K562 (cell line): ENCODE measurements around the gene BRICD5. TPM values are rescaled to one million over a fixed set of nuclear protein-coding genes. Genes with fewer than 3 reads are reported as not detected.

Source experiments
- ATAC-seq: fragments of 200-7000 bp; cut with Tn5 transposase; 3 replicates; pipeline ENCODE4 v1.9.1; 2020; ENCODE audit warnings: moderate library complexity
- BruUV-seq: library from RNA; stranded (reverse); fragments of 400-500 nt; replicated peaks from 2 replicates; lab custom pipeline; 2021; lab: Mats Ljungman, UMichigan
- CTCF ChIA-PET: fragments of 300-600 bp; formaldehyde crosslinking; extraction: SDS; loops from one replicate; lab custom pipeline; 2021; ENCODE audit warnings: low intra/inter-chr PET ratio; lab: Yijun Ruan, JAX
- POLR2A ChIA-PET: fragments of 300-600, 350-650 bp; sonication (Branson Sonifier 250); formaldehyde crosslinking; extraction: SDS; loops from one replicate; lab custom pipeline; 2021; ENCODE audit warnings: antibody characterized with exemption, inconsistent platforms; lab: Yijun Ruan, JAX
- DNase-seq, 4 experiments: peaks; one replicate each; pipeline versions ENCODE4 v3.0.0 to v3.0.0-alpha.2; 2011 to 2018; ENCODE audit warnings: low spot score in 3 of 4, mixed read lengths in 3 of 4; ENCODE audit errors: extremely low read depth in 1 of 4
- FAIRE-seq: peaks from 2 replicates; lab custom pipeline; 2011; peaks lifted over from hg19 to GRCh38; lab: Jason Lieb, UNC
- H2AFZ ChIP-seq: 2 replicates; pipeline ENCODE4 v1.6.0; 2011; ENCODE audit warnings: low read depth, low read length, control low read depth, inconsistent platforms
- H3K27ac ChIP-seq: fragments of 200-600 bp; 3 replicates; pipeline ENCODE4 v1.8.0; 2011; ENCODE audit warnings: low read depth, mild to moderate bottlenecking, control low read depth, inconsistent platforms, low read length, moderate library complexity, mixed read lengths; ENCODE audit errors: extremely low read depth
- H3K27me3 ChIP-seq, 2 experiments: fragments of 300-600 bp in 1 of 2; 2 replicates in 1 of 2; 3 replicates in 1 of 2; pipeline versions ENCODE4 v1.6.0 to v1.8.0; 2011; ENCODE audit warnings: inconsistent platforms in 2 of 2, low read length in 2 of 2, mild to moderate bottlenecking in 1 of 2, mixed read lengths in 1 of 2, moderate library complexity in 1 of 2; ENCODE audit not compliant: control insufficient read depth in 2 of 2, insufficient read depth in 2 of 2
- H3K36me3 ChIP-seq: fragments of 300-600 bp; 3 replicates; pipeline ENCODE4 v1.8.0; 2011; ENCODE audit warnings: mild to moderate bottlenecking, low read length, inconsistent platforms; ENCODE audit not compliant: control insufficient read depth, insufficient read depth
- H3K4me1 ChIP-seq, 2 experiments: fragments of 200-600 bp in 1 of 2; replicated peaks in 1 of 2; 2 replicates in 1 of 2; 3 replicates in 1 of 2; pipeline versions ENCODE4 v1.5.1 to v1.8.0; 2011; ENCODE audit warnings: inconsistent platforms in 2 of 2, low read length in 2 of 2, mild to moderate bottlenecking in 1 of 2, mixed read lengths in 1 of 2, moderate library complexity in 1 of 2; ENCODE audit not compliant: control insufficient read depth in 2 of 2, insufficient read depth in 2 of 2
- H3K4me2 ChIP-seq: 2 replicates; pipeline ENCODE4 v1.6.1; 2011; ENCODE audit warnings: low read length, control low read depth, inconsistent platforms, mixed read lengths; ENCODE audit not compliant: insufficient read depth
- H3K4me3 ChIP-seq: fragments of 200-600 bp; sonication (generic), shearing (Covaris generic); 2 replicates; pipeline ENCODE4 v1.5.1; 2016; ENCODE audit warnings: control low read depth, inconsistent platforms
- H3K79me2 ChIP-seq: fragments of 200-600 bp; 3 replicates; pipeline ENCODE4 v1.8.0; 2011; ENCODE audit warnings: low read length, inconsistent platforms; ENCODE audit not compliant: control insufficient read depth, insufficient read depth
- H3K9ac ChIP-seq, 2 experiments: 2 replicates each; pipeline versions ENCODE4 v1.6.0 to v1.6.1; 2011; ENCODE audit warnings: low read depth in 2 of 2, low read length in 2 of 2, control low read depth in 1 of 2, inconsistent platforms in 1 of 2, mild to moderate bottlenecking in 1 of 2, mixed read lengths in 1 of 2; ENCODE audit not compliant: insufficient read depth in 1 of 2
- H3K9me1 ChIP-seq: one replicate; pipeline ENCODE4 v1.6.0; 2011; ENCODE audit warnings: inconsistent platforms, mild to moderate bottlenecking, low read length, moderate library complexity; ENCODE audit not compliant: control insufficient read depth, insufficient read depth
- H3K9me3 ChIP-seq: replicated peaks from 2 replicates; pipeline ENCODE4 v1.5.1; 2011; ENCODE audit warnings: low read depth, low read length, inconsistent platforms; ENCODE audit not compliant: control insufficient read depth, insufficient read depth
- H4K20me1 ChIP-seq: replicated peaks from 2 replicates; pipeline ENCODE4 v1.6.1; 2011; ENCODE audit warnings: low read length, inconsistent platforms, mixed read lengths; ENCODE audit not compliant: control insufficient read depth, insufficient read depth
- KAT7 ChIP-seq: sonication (generic); formaldehyde crosslinking; IDR thresholded peaks from 2 replicates; pipeline ENCODE4 v1.8.0; 2022; ENCODE audit warnings: missing genetic modification reagents, mild to moderate bottlenecking, borderline replicate concordance
- NBN ChIP-seq: fragments of 450-650 bp; IDR thresholded peaks from 2 replicates; pipeline ENCODE4 v1.6.1; 2016; ENCODE audit warnings: low read depth, mild to moderate bottlenecking
- NR2C1 ChIP-seq, 2 experiments: fragments of 450-650 bp; IDR thresholded peaks; 2 replicates each; pipeline ENCODE4 v1.6.1; 2017; ENCODE audit warnings: mild to moderate bottlenecking in 2 of 2, antibody characterized with exemption in 1 of 2, inconsistent platforms in 1 of 2, missing compliant biosample characterization in 1 of 2, missing genetic modification characterization in 1 of 2
- POLR2G ChIP-seq: fragments of 200-400 bp; formaldehyde crosslinking; IDR thresholded peaks from 2 replicates; pipeline ENCODE4 v1.6.1; 2017; ENCODE audit warnings: low read depth, mild to moderate bottlenecking, antibody characterized with exemption, low read length, moderate library complexity
- RBFOX2 ChIP-seq: fragments of 200-400 bp; formaldehyde crosslinking; IDR thresholded peaks from 2 replicates; pipeline ENCODE4 v1.6.1; 2017; ENCODE audit warnings: low read depth, mild to moderate bottlenecking, low read length, moderate library complexity
- TCFL5 ChIP-seq: fragments of 250-450 bp; sonication (Bioruptor Pico); conservative IDR thresholded peaks from 2 replicates; pipeline ENCODE4 v1.6.1; 2021; ENCODE audit warnings: mild to moderate bottlenecking, moderate library complexity, matching md5 sums
- ZNF586 ChIP-seq: fragments of 450-650 bp; formaldehyde crosslinking; conservative IDR thresholded peaks from 2 replicates; pipeline ENCODE4 v1.4.0; 2020; ENCODE audit warnings: mild to moderate bottlenecking, moderate library complexity
- WGBS: fragments of 100-300 bp; shearing (Covaris generic); methylation state at CpG from one replicate; pipeline ENCODE4 v1.1.6; 2016; ENCODE audit warnings: low coverage, mixed read lengths; ENCODE audit not compliant: insufficient coverage; ENCODE audit errors: missing lambda C conversion rate; 5-methylcytosine and 5-hydroxymethylcytosine counted together
- in situ Hi-C: fragments of 300-500 bp; cut with MboI; formaldehyde crosslinking; loops from 4 replicates; pipeline ENCODE4 v1.15.0; 2018; ENCODE audit warnings: inconsistent platforms, mixed read lengths
- intact Hi-C: fragments of 100-400 bp; cut with micrococcal nuclease; formaldehyde crosslinking; loops from 2 replicates; pipeline ENCODE4 v1.14.2; 2022
- polyA plus RNA-seq, 8 experiments: library from polyadenylated mRNA; depleted of rRNA in 4 of 8; stranded (reverse) in 5 of 8; unstranded in 3 of 8; fragments of >200 nt; fragmentation: Nextera tagmentation in 2 of 8; fragmentation: Illumina TruSeq in 1 of 8; extraction: Ambion mirVana in 2 of 8; extraction: Trizol in 1 of 8; gene quantifications; 2 replicates each; pipeline versions ENCODE4 v1.2.1 to v1.2.3, GENCODE V29; 2011 to 2014; ENCODE audit warnings: inconsistent platforms in 1 of 8, missing spikeins in 1 of 8
- total RNA-seq, 7 experiments: library from RNA; depleted of rRNA in 6 of 7; stranded (reverse); fragments of >200 nt in 6 of 7; fragmentation: Illumina TruSeq in 2 of 7; extraction: Trizol in 2 of 7; gene quantifications; 2 replicates each; pipeline versions ENCODE4 v1.2.1 to v1.2.3, GENCODE V29; 2011 to 2021; ENCODE audit warnings: low replicate concordance in 1 of 7
- TF ChIP-seq, protein P1 (sequence below): fragments of 250-450 bp; sonication (Bioruptor Pico); IDR thresholded peaks from 2 replicates; pipeline ENCODE4 v1.5.0; 2020; ENCODE audit warnings: mild to moderate bottlenecking, borderline replicate concordance
- TF ChIP-seq, protein P2 (sequence below), 2 experiments: fragments of 450-650 bp in 1 of 2; sonication (generic) in 1 of 2; formaldehyde crosslinking in 1 of 2; IDR thresholded peaks; 2 replicates each; pipeline versions ENCODE4 v1.7.1 to v1.9.0; 2016 to 2022; ENCODE audit warnings: inconsistent platforms in 1 of 2, mild to moderate bottlenecking in 1 of 2, missing genetic modification reagents in 1 of 2

Gene BRICD5
- total and polyA plus RNA-seq, 9 of the 15 experiments (the other 6 are each of a cell fraction or from before 2014, with no cell fraction given): 0.24 to 15.1 (median 2.4) TPM; not detected in 1

DNA sequence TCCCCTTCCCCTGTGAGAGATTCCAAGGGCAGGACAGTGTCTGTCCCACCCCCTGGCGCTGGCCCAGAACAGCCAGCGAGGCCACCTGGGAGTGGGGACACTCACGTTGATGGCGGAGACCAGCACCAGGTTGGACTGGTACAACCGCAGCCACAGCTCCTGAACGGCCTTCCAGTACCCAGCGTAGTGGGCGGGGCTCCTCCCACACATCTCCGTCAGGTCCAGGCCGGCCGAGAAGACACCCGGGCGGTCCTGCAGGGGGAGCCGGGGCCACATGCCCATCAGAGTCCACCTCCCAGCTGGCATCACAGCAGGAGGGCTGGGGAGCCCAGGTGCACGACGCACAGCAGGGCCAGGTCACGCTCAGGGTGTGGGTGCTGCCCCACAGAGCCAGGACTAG lies 33.6 kb upstream of the BRICD5 start (continued):
- TF ChIP-seq TCFL5 (no peak), RBFOX2 (peak; percentile 39; the same call in 1 of the 2 replicates), NBN (no peak), POLR2G (peak; percentile 65; the same call in 1 of the 2 replicates), KAT7 (CRISPR knock-in tag) (no peak), ZNF586 (CRISPR knock-in tag) (no peak), NR2C1 (IDR thresholded peaks at IDR 0.05) (no peak), NR2C1 (tag; IDR thresholded peaks at IDR 0.05) (no peak)
- TF ChIP-seq, protein P1, sequence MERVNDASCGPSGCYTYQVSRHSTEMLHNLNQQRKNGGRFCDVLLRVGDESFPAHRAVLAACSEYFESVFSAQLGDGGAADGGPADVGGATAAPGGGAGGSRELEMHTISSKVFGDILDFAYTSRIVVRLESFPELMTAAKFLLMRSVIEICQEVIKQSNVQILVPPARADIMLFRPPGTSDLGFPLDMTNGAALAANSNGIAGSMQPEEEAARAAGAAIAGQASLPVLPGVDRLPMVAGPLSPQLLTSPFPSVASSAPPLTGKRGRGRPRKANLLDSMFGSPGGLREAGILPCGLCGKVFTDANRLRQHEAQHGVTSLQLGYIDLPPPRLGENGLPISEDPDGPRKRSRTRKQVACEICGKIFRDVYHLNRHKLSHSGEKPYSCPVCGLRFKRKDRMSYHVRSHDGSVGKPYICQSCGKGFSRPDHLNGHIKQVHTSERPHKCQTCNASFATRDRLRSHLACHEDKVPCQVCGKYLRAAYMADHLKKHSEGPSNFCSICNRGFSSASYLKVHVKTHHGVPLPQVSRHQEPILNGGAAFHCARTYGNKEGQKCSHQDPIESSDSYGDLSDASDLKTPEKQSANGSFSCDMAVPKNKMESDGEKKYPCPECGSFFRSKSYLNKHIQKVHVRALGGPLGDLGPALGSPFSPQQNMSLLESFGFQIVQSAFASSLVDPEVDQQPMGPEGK (CRISPR knock-in tag): no peak

DNA sequence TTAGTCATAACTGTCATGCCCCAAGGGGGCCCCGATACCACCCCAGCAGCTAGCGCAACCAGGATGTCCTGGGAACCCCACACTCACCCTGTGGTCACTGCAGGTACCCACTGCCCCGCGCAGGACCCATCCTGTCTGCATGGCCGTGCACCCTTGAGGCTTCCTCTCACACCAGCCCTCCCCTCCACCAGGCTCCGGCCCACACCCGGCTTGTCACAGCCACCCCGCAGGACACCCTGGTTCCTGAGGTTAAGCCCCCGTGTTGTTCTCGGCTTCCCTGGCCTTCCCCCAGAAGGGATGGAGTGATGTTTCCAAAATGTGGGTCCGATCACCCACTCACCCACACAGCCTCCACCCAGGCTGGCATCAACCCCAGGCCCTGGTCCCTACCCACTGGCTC lies 33.1 kb upstream of the BRICD5 start:
- ChIA-PET CTCF (no interaction called here), POLR2A (interaction anchor here (0.6 to 3.2 kb wide), 2 partner anchors 12 to 29 kb away, joined by 5 to 19 read pairs; partner anchors contain the start of gene PGP)
- no TSS peak for BruUV-seq
- Histone ChIP-seq H3K4me2 (no peak overlapping the region), H3K79me2 (peaks cover 22% of the 10 kb centered on the region), H3K27ac (no peak overlapping the region), H3K9me1 (no peaks in the 10 kb centered on the region), H3K4me3 (no peak overlapping the region), H3K27me3 (no peaks in the 10 kb centered on the region), H3K36me3 (peaks cover 74% of the 10 kb centered on the region; the same call in 2 of the 3 replicates), H3K9me3 (no peaks in the 10 kb centered on the region), H3K4me1 (peaks cover 0 to 40% of the 10 kb centered on the region in 2 experiments; a peak in 2 of 5 replicates), H2AFZ (no peak overlapping the region), H3K9ac (no peak overlapping the region; a peak in 1 of 4 replicates), H4K20me1 (no peaks in the 10 kb centered on the region)
- no peak for ATAC-seq
- 98% methylated on average over 10 of the region's 11 CpGs for WGBS
- FAIRE-seq: no peak
- in situ Hi-C loops (no loop called here), intact Hi-C loops (no loop called here)
- no peak for DNase-seq
- TF ChIP-seq POLR2G: 0 out of 2 replicates have a peak, but pooled peaks have one; percentile 19
- TF ChIP-seq, protein P2, sequence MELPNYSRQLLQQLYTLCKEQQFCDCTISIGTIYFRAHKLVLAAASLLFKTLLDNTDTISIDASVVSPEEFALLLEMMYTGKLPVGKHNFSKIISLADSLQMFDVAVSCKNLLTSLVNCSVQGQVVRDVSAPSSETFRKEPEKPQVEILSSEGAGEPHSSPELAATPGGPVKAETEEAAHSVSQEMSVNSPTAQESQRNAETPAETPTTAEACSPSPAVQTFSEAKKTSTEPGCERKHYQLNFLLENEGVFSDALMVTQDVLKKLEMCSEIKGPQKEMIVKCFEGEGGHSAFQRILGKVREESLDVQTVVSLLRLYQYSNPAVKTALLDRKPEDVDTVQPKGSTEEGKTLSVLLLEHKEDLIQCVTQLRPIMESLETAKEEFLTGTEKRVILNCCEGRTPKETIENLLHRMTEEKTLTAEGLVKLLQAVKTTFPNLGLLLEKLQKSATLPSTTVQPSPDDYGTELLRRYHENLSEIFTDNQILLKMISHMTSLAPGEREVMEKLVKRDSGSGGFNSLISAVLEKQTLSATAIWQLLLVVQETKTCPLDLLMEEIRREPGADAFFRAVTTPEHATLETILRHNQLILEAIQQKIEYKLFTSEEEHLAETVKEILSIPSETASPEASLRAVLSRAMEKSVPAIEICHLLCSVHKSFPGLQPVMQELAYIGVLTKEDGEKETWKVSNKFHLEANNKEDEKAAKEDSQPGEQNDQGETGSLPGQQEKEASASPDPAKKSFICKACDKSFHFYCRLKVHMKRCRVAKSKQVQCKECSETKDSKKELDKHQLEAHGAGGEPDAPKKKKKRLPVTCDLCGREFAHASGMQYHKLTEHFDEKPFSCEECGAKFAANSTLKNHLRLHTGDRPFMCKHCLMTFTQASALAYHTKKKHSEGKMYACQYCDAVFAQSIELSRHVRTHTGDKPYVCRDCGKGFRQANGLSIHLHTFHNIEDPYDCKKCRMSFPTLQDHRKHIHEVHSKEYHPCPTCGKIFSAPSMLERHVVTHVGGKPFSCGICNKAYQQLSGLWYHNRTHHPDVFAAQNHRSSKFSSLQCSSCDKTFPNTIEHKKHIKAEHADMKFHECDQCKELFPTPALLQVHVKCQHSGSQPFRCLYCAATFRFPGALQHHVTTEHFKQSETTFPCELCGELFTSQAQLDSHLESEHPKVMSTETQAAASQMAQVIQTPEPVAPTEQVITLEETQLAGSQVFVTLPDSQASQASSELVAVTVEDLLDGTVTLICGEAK (IDR thresholded peaks at IDR 0.05): no peak
- TF ChIP-seq, protein P2 (CRISPR knock-in tag; IDR thresholded peaks at IDR 0.05): no peak
